GM12891 (cell line): ENCODE measurements around the gene GRIN2A.

Source experiments
- PAX5 ChIP-seq: IDR thresholded peaks from 2 replicates; pipeline ENCODE4 v1.6.1; 2011; ENCODE audit warnings: low read length, moderate library complexity, mild to moderate bottlenecking; ENCODE audit not compliant: insufficient read depth, severe bottlenecking
- POLR2A ChIP-seq: IDR thresholded peaks from 2 replicates; pipeline ENCODE4 v1.6.1; 2011; ENCODE audit warnings: low read depth, low read length, control low read depth
- POLR2AphosphoS5 ChIP-seq: IDR thresholded peaks from 2 replicates; pipeline ENCODE4 v1.6.1; 2011; ENCODE audit warnings: low read depth, low read length, control low read depth
- SPI1 ChIP-seq: IDR thresholded peaks from 2 replicates; pipeline ENCODE4 v1.6.1; 2011; ENCODE audit warnings: low read depth, low read length, control low read depth
- TAF1 ChIP-seq: IDR thresholded peaks from 2 replicates; pipeline ENCODE4 v1.6.1; 2011; ENCODE audit warnings: low read depth, low read length, control low read depth

DNA sequence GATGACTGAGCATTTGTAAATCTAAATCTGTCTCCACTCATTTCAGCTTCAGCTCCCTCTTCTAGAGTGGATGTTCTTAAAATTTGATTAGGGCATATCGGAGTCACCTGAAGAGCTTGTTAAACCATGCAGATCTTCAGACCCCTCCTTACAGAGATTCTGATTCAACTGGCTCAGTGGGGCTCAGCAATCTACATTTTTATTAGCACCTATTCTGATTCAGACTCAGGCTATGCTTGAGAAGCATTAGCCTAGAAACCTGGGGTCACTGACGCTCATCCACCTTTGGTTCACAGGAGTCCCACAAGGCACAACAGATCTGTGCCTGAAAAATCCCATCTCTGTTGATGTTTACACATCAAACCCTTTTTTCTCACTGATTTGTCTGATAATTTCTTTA lies 365.6 kb downstream of the GRIN2A start:
- no peak for TF ChIP-seq POLR2A
- TF ChIP-seq SPI1 = no peak
- TF ChIP-seq PAX5 = no peak
- TF ChIP-seq POLR2AphosphoS5 = no peak
- TF ChIP-seq TAF1 = no peak
